ENCODE results near the gene INO80D.
"Not testable (repeated sequence)": the region's sequence is repeated elsewhere in the genome, so short reads cannot be mapped to it uniquely, and the experiment has no call there.

INO80D gene, protein sequence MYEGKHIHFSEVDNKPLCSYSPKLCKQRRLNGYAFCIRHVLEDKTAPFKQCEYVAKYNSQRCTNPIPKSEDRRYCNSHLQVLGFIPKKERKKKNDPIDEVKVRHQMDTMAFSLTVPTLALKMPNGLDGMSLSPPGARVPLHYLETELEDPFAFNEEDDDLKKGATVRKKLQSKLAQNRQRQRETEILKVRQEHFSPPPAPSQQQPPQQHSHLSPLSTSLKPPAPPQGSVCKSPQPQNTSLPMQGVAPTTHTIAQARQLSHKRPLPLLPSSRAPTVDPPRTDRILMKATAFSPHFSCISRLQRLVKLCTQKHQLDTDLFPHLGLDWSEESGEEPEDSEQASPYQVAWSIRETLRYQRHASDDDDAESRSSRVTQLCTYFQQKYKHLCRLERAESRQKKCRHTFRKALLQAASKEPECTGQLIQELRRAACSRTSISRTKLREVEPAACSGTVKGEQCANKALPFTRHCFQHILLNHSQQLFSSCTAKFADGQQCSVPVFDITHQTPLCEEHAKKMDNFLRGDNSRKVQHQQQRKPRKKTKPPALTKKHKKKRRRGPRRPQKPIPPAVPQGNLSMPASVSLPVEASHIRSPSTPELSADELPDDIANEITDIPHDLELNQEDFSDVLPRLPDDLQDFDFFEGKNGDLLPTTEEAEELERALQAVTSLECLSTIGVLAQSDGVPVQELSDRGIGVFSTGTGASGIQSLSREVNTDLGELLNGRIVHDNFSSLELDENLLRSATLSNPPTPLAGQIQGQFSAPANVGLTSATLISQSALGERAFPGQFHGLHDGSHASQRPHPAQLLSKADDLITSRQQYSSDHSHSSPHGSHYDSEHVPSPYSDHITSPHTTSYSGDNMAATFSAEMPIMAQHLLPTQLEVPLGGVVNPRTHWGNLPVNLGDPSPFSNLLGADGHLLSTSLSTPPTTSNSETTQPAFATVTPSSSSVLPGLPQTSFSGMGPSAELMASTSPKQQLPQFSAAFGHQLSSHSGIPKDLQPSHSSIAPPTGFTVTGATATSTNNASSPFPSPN

DNA sequence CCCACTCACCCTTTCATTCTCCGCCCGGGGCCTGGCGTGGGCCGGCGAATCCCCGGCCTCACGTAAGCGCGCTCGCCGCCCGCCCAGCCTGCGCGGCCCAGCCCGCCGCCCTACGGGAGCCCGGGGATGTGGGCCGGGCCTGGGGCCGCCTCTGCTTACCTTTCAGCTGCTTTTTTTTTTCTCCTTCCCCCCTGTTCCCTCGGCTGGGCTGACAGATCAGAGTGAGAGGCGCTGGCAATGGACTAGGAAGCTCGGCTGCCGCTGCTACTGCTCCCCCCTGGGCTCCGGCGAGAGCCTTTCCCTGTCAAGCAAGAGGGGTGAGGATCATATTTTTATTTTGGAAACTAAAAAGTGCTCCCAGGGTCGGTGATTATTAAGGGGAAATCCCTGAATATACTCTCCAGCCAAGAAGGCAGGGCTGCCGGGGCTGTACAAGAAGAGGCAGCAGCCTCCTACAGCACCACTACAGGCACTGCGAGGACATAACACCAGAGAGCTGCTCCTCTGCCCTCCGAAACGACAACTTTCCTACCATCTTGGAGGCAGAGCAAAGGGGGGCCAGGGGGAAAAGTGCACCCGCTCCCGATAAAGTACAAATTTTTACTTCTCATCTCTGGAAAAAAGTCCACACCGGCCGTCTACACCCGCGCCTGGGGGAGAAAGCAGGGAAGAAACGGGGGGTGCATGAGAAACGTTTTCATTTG, at the start of gene INO80D:
Gene INO80D, minus strand, starts transcription at position 433 of the 704 bp plus-strand sequence. CDS start 23,158 bp downstream, outside the sequence.
- in situ Hi-C loops (cut with HindIII; ENCODE audit: low sequenced_read_pairs) = no loop called here

DNA sequence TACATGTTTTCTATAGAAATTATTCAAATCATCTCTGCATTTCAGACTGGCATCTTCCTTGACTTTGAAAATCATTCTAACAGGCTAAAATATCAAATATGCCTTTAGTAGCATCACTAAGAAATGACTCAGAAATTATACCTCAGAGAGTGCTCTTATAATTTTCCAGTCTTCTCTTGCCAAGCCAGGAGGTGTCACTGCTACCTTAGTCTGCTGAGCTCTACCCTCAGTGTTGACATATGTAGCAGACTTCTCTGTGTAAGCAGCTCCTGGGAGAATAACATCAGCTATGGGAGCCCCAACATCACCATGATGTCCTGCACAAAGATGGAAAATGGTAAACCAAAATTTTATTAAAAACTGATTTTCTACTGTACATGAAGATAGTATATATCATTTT, 41.7 kb upstream of the INO80D start:
- in situ Hi-C loops (cut with HindIII; ENCODE audit: low sequenced_read_pairs) = no loop called here

DNA sequence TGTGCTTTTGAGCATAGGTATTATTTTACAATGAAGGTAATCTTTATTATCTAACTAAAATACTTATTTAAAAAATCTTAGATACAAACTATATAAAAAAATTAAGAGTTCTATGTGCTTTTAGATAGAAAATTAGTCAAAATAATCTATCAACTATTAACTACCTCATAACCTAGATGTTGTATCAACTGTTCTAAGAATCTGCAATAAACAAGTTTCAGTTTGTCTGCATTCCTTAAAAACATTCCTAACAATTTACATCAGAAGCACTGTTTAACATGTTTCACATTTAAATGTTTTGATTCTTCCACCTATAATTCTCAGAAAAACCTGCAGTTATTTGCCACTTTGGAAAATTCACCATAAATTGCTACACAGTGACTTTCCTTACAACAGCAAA, 39.9 kb upstream of the INO80D start:
- in situ Hi-C loops (cut with HindIII; ENCODE audit: low sequenced_read_pairs) = no loop called here

GRCh38 chr2:206122569-206122968, 36.6 kb upstream of the INO80D start:
- in situ Hi-C loops (cut with HindIII; ENCODE audit: low sequenced_read_pairs) = not testable (repeated sequence)

DNA sequence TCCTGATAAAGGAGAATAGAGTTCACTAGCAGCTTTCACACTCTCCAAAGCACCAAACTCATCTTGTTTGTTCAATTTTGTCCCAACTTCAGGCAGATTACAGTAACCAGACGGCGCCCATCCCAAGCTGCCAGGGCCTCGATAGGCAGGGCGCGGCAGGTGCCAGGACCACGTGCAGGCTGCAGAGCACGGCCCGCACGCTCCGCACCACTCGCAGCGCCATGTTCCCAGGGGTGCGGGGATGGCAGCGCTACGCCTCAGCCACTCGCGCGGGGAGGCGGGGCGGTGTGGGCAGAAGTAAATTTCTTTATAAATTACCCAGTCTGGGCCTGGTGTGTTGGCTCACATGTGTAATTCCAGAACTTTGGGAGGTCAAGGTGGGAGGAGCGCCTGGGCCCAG, 30.3 kb upstream of the INO80D start:
- in situ Hi-C loops (cut with HindIII; ENCODE audit: low sequenced_read_pairs) = no loop called here

- in situ Hi-C loops (cut with HindIII; ENCODE audit: low sequenced_read_pairs) = no loop called here
These were observed 29.1 kb upstream of the INO80D start for GRCh38 chr2:206115026-206115578.

DNA sequence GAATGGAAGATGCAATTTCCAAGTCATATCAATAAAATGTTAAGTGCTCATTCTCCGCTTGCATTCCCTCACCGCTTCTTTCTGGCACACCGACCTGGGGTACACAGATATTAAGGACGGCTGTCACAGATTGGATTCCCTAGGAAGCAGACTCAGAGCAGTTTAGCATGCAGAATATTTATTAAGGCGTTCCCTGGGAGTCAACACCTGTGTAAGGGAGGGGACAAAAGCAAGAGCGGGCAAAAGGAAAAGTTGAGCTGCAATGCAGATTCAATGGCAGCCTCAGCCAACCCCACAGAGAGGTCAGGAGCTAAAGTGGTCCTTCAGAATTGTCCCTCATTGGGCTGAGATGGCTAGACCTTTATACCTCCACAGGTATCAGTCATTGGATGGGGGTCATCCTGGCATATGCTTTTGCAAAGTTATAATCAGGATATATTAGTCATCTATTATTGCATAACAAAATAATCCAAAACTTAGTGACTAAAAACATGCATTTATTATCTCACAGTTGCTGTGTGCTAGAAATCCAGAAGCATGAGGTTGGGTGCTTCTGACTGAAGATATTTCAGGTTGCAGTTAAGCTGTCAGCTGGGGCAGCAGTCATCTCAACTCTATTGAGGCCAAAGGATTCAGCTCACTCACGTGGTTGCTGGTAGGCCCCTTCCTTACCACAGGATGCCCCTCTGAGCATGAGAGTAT, 27.0 kb upstream of the INO80D start:
- in situ Hi-C loops (cut with HindIII; ENCODE audit: low sequenced_read_pairs) = no loop called here

- in situ Hi-C loops (cut with HindIII; ENCODE audit: low sequenced_read_pairs) = no loop called here
These were observed 26.1 kb upstream of the INO80D start for GRCh38 chr2:206112108-206112507.

DNA sequence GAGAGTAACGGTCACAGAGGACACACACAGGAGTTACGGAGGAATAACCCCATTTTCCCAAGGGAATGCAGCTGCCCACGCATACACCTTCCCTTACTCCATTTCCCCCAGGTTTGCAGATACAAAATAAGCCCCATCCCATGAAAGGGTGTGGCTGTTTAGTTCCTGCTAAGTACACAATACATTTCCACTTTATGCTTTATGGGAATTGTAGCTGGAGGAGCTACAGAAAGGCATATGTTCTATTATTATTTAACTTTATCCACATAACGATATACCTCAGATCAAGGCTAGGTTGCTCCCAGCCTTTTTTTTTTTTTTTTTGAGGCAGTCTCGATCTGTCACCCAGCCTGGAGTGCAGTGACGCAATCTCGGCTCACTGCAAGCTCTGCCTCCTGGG, 22.7 kb upstream of the INO80D start:
- in situ Hi-C loops (cut with HindIII; ENCODE audit: low sequenced_read_pairs) = no loop called here

DNA sequence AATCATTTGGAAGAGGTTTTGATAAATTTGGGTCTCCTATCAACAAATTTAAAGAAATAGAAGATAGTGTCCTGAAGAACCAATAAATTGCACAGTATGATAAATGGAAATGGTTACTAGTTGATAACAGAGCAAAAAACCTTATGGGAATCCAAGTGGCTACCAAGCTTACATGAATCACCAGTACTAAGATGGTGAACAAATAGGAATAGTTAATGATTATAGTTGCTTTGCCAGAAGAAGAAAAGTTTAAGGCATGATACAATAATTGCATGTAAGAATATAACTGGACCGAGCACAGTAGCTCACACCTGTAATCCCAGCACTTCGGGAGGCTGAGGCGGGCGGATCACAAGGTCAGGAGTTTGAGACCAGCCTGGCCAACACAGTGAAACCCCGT, 19.6 kb upstream of the INO80D start:
- in situ Hi-C loops (cut with HindIII; ENCODE audit: low sequenced_read_pairs) = no loop called here

- in situ Hi-C loops (cut with HindIII; ENCODE audit: low sequenced_read_pairs) = no loop called here
These were observed 19.1 kb upstream of the INO80D start for GRCh38 chr2:206105038-206105437.

GRCh38 chr2:206098872-206099271, 12.9 kb upstream of the INO80D start:
- in situ Hi-C loops (cut with HindIII; ENCODE audit: low sequenced_read_pairs) = not testable (repeated sequence)

DNA sequence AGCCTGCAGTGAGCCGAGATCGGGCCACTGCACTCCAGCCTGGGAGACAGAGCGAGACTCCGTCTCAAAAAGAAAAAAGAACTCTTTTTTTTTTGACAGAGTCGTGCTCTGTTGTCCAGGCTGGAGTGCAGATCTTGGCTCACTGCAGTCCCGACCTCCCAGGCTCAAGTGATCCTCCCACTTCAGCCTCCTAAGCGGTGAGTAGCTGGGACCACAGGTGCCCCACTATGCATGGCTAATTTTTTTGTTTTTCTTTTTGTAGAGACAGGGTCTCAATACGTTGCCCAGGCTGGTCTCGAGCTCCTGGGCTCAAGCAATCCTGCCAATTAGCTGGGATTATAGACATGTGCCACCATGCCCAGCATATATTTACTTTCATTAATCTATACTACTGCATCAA, 12.5 kb upstream of the INO80D start:
- in situ Hi-C loops (cut with HindIII; ENCODE audit: low sequenced_read_pairs) = no loop called here

DNA sequence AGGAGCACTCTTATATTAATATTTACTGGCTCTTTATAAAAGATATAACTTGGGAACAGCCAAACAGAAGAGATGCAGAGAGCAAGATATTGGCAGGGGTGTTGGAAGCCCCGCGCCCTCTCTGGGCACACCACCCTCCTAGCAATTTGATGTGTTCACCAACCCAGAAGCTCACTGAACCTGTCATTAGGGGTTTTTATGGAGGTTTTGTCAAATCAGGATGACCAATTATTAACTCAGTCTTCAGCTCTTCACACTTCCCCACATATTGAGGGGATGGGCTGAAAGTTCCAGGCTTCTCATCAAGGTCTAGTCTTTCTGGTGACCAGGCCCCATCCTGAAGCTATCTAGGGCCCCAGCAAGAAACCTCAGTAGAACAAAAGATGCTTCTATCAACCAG, 10.9 kb upstream of the INO80D start:
- in situ Hi-C loops (cut with HindIII; ENCODE audit: low sequenced_read_pairs) = no loop called here

- in situ Hi-C loops (cut with HindIII; ENCODE audit: low sequenced_read_pairs) = no loop called here
These were observed 9.8 kb upstream of the INO80D start for GRCh38 chr2:206095536-206096332.

DNA sequence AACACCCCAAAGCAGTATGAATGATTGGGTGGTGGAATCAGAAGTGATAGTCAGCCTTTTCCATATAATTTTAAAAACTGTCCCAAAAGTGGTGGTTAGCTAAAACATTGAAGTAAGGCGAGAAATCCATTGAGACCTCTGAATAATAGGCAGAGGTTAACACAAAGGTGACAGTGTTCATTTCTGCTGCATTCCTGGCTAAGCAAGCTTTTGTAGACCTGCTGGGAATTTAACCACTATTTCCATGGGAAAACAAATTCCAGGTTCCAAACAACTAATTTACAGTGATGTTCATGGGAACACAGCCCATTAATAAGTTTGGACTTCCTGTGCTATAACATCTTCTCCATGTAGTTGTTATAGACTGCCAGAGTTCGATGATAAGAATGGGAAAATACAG, 6.3 kb upstream of the INO80D start:
- in situ Hi-C loops (cut with HindIII; ENCODE audit: low sequenced_read_pairs) = no loop called here

DNA sequence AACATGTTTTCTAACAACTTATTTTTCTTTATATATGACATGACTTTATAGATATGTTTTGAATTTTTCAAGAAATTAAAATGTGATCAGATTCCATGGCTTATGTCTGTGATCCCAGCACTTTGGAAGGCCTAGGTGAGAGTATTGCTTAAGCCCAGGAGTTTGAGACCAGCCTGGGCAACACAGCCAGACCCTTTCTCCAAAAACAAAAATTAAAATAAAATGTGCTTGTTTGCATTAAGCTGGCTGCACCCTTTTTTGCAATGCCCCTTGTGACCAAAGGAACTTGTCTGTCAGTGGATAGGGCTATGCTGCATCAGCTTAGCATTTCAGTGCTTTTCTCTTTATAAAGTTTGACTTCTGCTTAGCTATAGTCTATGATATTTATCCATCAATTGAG, 2.3 kb upstream of the INO80D start:
- in situ Hi-C loops (cut with HindIII; ENCODE audit: low sequenced_read_pairs) = no loop called here

- in situ Hi-C loops (cut with HindIII; ENCODE audit: low sequenced_read_pairs) = no loop called here
These were observed 859 bp upstream of the INO80D start for GRCh38 chr2:206086716-206087350.

All from endothelial cell of hepatic sinusoid (primary cell).